Fibroblast of lung (primary cell): Measurements from ENCODE around the gene ARL6IP5. TPM values are rescaled to one million over a fixed set of nuclear protein-coding genes. Genes with fewer than 3 reads are reported as not detected.

ENCODE experiments used
- DNase-seq, 2 donors: peaks; one replicate each; pipeline versions ENCODE4 v3.0.0 to v3.0.0-alpha.2; 2010; ENCODE audit warnings: low read depth in 2 of 2
- H2AFZ ChIP-seq: 2 replicates; pipeline ENCODE4 v1.5.1; 2012; ENCODE audit warnings: low read length, control low read depth, inconsistent platforms
- H3K27ac ChIP-seq: 2 replicates; pipeline ENCODE4 v1.5.1; 2011; ENCODE audit warnings: low read length, control low read depth; ENCODE audit not compliant: insufficient read depth
- H3K27me3 ChIP-seq: 2 replicates; pipeline ENCODE4 v1.5.1; 2011; ENCODE audit warnings: mild to moderate bottlenecking, low read length; ENCODE audit not compliant: control insufficient read depth, insufficient read depth
- H3K36me3 ChIP-seq: 2 replicates; pipeline ENCODE4 v1.5.1; 2011; ENCODE audit warnings: low read length; ENCODE audit not compliant: control insufficient read depth, insufficient read depth
- H3K4me1 ChIP-seq: 2 replicates; pipeline ENCODE4 v1.5.1; 2011; ENCODE audit warnings: low read length; ENCODE audit not compliant: control insufficient read depth, insufficient read depth; ENCODE audit errors: extremely low read depth
- H3K4me2 ChIP-seq: 2 replicates; pipeline ENCODE4 v1.5.1; 2011; ENCODE audit warnings: low read length, control low read depth; ENCODE audit not compliant: insufficient read depth; ENCODE audit errors: extremely low read depth
- H3K4me3 ChIP-seq, 4 experiments: fragments of 200-600 bp in 1 of 4; sonication (generic) in 1 of 4; replicated peaks in 1 of 4; 2 replicates each; pipeline ENCODE4 v1.5.1; 2011 to 2016; ENCODE audit warnings: low read length in 4 of 4, low read depth in 3 of 4, mild to moderate bottlenecking in 3 of 4, control low read depth in 2 of 4, inconsistent platforms in 1 of 4, mixed read lengths in 1 of 4; ENCODE audit not compliant: insufficient read depth in 1 of 4; ENCODE audit errors: control extremely low read depth in 1 of 4
- H3K79me2 ChIP-seq: 2 replicates; pipeline ENCODE4 v1.5.1; 2012; ENCODE audit warnings: mild to moderate bottlenecking, low read length, inconsistent platforms; ENCODE audit not compliant: control insufficient read depth, insufficient read depth
- H3K9ac ChIP-seq: 2 replicates; pipeline ENCODE4 v1.5.1; 2011; ENCODE audit warnings: mild to moderate bottlenecking, low read length, control low read depth; ENCODE audit not compliant: insufficient read depth
- H3K9me3 ChIP-seq: 2 replicates; pipeline ENCODE4 v1.5.1; 2012; ENCODE audit warnings: low read depth, low read length; ENCODE audit not compliant: control insufficient read depth, insufficient read depth
- H4K20me1 ChIP-seq: 2 replicates; pipeline ENCODE4 v1.5.1; 2011; ENCODE audit warnings: low read length; ENCODE audit not compliant: control insufficient read depth, insufficient read depth; ENCODE audit errors: extremely low read depth
- EZH2 ChIP-seq: IDR thresholded peaks from 2 replicates; pipeline ENCODE4 v1.5.1; 2012; ENCODE audit warnings: low read length, control low read depth, mild to moderate bottlenecking; ENCODE audit errors: missing control alignments
- polyA plus RNA-seq, 2 donors: library from polyadenylated mRNA; depleted of rRNA in 1 of 2; stranded (reverse) in 1 of 2; unstranded in 1 of 2; fragments of >200 nt; gene quantifications; 2 replicates each; pipeline ENCODE4 v1.2.1, GENCODE V29; 2011 to 2012; ENCODE audit warnings: missing spikeins in 1 of 2
- total RNA-seq: library from RNA; depleted of rRNA; stranded (reverse); fragments of >200 nt; gene quantifications from 2 replicates; pipeline ENCODE4 v1.2.1, GENCODE V29; 2014
- TF ChIP-seq, protein P1 (sequence below), 2 donors: IDR thresholded peaks in 1 of 2; conservative IDR thresholded peaks in 1 of 2; 1 replicate in 1 of 2; 2 replicates in 1 of 2; pipeline ENCODE4 v1.5.1; 2011 to 2012; ENCODE audit warnings: low read length in 2 of 2, control low read depth in 1 of 2, inconsistent platforms in 1 of 2, low read depth in 1 of 2, mild to moderate bottlenecking in 1 of 2

Gene ARL6IP5
- total and polyA plus RNA-seq, 2 donors (not counting 1 experiment from before 2014, with no cell fraction given), result 209 to 253 TPM

- no peak for TF ChIP-seq EZH2
- TF ChIP-seq, protein P1, sequence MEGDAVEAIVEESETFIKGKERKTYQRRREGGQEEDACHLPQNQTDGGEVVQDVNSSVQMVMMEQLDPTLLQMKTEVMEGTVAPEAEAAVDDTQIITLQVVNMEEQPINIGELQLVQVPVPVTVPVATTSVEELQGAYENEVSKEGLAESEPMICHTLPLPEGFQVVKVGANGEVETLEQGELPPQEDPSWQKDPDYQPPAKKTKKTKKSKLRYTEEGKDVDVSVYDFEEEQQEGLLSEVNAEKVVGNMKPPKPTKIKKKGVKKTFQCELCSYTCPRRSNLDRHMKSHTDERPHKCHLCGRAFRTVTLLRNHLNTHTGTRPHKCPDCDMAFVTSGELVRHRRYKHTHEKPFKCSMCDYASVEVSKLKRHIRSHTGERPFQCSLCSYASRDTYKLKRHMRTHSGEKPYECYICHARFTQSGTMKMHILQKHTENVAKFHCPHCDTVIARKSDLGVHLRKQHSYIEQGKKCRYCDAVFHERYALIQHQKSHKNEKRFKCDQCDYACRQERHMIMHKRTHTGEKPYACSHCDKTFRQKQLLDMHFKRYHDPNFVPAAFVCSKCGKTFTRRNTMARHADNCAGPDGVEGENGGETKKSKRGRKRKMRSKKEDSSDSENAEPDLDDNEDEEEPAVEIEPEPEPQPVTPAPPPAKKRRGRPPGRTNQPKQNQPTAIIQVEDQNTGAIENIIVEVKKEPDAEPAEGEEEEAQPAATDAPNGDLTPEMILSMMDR (conservative IDR thresholded peaks at IDR 0.05 in 1 of 2, IDR thresholded peaks at IDR 0.05 in 1 of 2; ENCODE audit: low read depth in 1 of 2, low read length in 2 of 2), result no peak
- no peaks in the 10 kb centered on the region for H4K20me1 ChIP-seq
- DNase-seq, result no peak
Observed at GRCh38 chr3:69130689-69131088, 46.0 kb downstream of the ARL6IP5 start.

DNA sequence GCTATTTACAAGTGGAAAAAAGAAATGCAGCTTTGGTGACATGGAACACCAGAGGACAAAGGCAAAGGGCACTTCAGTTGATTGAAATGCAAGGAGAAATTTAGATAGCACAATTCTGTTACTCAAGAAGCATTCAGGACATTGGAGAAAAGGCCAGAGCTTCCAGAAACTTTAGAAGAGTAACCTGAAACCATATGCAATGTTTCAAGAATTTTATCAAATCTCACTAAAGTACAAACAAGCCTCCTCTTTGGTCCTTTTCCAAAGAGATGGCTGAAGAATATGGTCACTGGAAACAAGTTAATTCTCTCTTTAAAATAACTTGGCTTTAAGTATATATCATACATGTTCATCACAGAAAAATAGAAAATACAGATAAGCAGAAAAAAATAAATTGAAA, 52.3 kb downstream of the ARL6IP5 start:
- Histone ChIP-seq H4K20me1 (no peaks in the 10 kb centered on the region), H2AFZ (no peak overlapping the region), H3K9me3 (no peaks in the 10 kb centered on the region), H3K4me2 (no peak overlapping the region), H3K4me1 (no peaks in the 10 kb centered on the region), H3K79me2 (no peaks in the 10 kb centered on the region), H3K4me3 (no peak overlapping the region), H3K36me3 (no peaks in the 10 kb centered on the region), H3K27ac (no peak overlapping the region), H3K9ac (no peak overlapping the region), H3K27me3 (no peaks in the 10 kb centered on the region)
- TF ChIP-seq EZH2, result no peak
- TF ChIP-seq, protein P1 (conservative IDR thresholded peaks at IDR 0.05 in 1 of 2, IDR thresholded peaks at IDR 0.05 in 1 of 2; ENCODE audit: low read depth in 1 of 2, low read length in 2 of 2), result no peak
- DNase-seq, result peak in 1 of 2 donors; percentile 25

More at GRCh38 chr3:69130689-69131088, 46.0 kb downstream of the ARL6IP5 start:
- H3K4me2 ChIP-seq, result no peak overlapping the region
- H3K9ac ChIP-seq, result no peak overlapping the region
- H2AFZ ChIP-seq, result no peak overlapping the region
- H3K79me2 ChIP-seq, result no peaks in the 10 kb centered on the region
- H3K4me3 ChIP-seq, result no peak overlapping the region
- no peak overlapping the region for H3K27ac ChIP-seq
- no peaks in the 10 kb centered on the region for H3K36me3 ChIP-seq
- H3K27me3 ChIP-seq, result no peaks in the 10 kb centered on the region
- no peaks in the 10 kb centered on the region for H3K4me1 ChIP-seq
- H3K9me3 ChIP-seq, result no peaks in the 10 kb centered on the region

GRCh38 chr3:69137412-69137811, 52.7 kb downstream of the ARL6IP5 start:
- Histone ChIP-seq H3K36me3 (no peaks in the 10 kb centered on the region), H3K27ac (no peak overlapping the region)

More at GRCh38 chr3:69137412-69137811, 52.7 kb downstream of the ARL6IP5 start:
- Histone ChIP-seq H3K79me2 (no peaks in the 10 kb centered on the region), H3K4me3 (no peak overlapping the region), H4K20me1 (no peaks in the 10 kb centered on the region), H3K9ac (no peak overlapping the region), H3K9me3 (no peaks in the 10 kb centered on the region), H3K4me2 (no peak overlapping the region), H2AFZ (no peak overlapping the region), H3K4me1 (no peaks in the 10 kb centered on the region), H3K27me3 (no peaks in the 10 kb centered on the region)
- DNase-seq, result no peak
- no peak for TF ChIP-seq EZH2
- TF ChIP-seq, protein P1 (conservative IDR thresholded peaks at IDR 0.05 in 1 of 2, IDR thresholded peaks at IDR 0.05 in 1 of 2; ENCODE audit: low read depth in 1 of 2, low read length in 2 of 2), result no peak
